HG03025 (cell line): Measurements from ENCODE around the gene FZD4.
"Not testable (repeated sequence)": the region's sequence is repeated elsewhere in the genome, so short reads cannot be mapped to it uniquely, and the experiment has no call there.

Source experiments
- ATAC-seq: cut with Tn5 transposase; IDR thresholded peaks from one replicate; pipeline ENCODE4 v1.9.1; 2021; ENCODE audit warnings: mild to moderate bottlenecking, moderate library complexity; ENCODE audit not compliant: unreplicated experiment, low FRiP score

FZD4 gene

GRCh38 chr11:86916330-86916729, 38.9 kb downstream of the FZD4 start:
- ATAC-seq, result no peak

GRCh38 chr11:86915850-86916249, 39.3 kb downstream of the FZD4 start:
- ATAC-seq, result not testable (repeated sequence)

- ATAC-seq, result no peak
Measured at GRCh38 chr11:86914865-86915519, 40.2 kb downstream of the FZD4 start.

- ATAC-seq, result no peak
Measured at GRCh38 chr11:86912238-86912637, 43.0 kb downstream of the FZD4 start.

- ATAC-seq, result no peak
Measured at GRCh38 chr11:86910592-86910991, 44.6 kb downstream of the FZD4 start.

GRCh38 chr11:86906198-86906597, 49.0 kb downstream of the FZD4 start:
- ATAC-seq, result no peak

GRCh38 chr11:86905252-86905651, 49.9 kb downstream of the FZD4 start:
- no peak for ATAC-seq

GRCh38 chr11:86904001-86904400, 51.2 kb downstream of the FZD4 start:
- no peak for ATAC-seq

GRCh38 chr11:86902345-86902744, 52.9 kb downstream of the FZD4 start:
- ATAC-seq, result no peak

- ATAC-seq, result no peak
Measured at GRCh38 chr11:86901599-86901998, 53.6 kb downstream of the FZD4 start.

GRCh38 chr11:86900162-86900561, 55.0 kb downstream of the FZD4 start:
- no peak for ATAC-seq

- ATAC-seq, result no peak
Measured at GRCh38 chr11:86898689-86899088, 56.5 kb downstream of the FZD4 start.

GRCh38 chr11:86896441-86896841, 58.8 kb downstream of the FZD4 start:
- no peak for ATAC-seq
